ELF-1 (cell line): ENCODE data around the gene ITGA5.

Source experiments
- DNase-seq: peaks from one replicate; pipeline ENCODE4 v3.0.0-alpha.2; 2016; ENCODE audit warnings: low read depth, low spot score

ITGA5 gene

DNA sequence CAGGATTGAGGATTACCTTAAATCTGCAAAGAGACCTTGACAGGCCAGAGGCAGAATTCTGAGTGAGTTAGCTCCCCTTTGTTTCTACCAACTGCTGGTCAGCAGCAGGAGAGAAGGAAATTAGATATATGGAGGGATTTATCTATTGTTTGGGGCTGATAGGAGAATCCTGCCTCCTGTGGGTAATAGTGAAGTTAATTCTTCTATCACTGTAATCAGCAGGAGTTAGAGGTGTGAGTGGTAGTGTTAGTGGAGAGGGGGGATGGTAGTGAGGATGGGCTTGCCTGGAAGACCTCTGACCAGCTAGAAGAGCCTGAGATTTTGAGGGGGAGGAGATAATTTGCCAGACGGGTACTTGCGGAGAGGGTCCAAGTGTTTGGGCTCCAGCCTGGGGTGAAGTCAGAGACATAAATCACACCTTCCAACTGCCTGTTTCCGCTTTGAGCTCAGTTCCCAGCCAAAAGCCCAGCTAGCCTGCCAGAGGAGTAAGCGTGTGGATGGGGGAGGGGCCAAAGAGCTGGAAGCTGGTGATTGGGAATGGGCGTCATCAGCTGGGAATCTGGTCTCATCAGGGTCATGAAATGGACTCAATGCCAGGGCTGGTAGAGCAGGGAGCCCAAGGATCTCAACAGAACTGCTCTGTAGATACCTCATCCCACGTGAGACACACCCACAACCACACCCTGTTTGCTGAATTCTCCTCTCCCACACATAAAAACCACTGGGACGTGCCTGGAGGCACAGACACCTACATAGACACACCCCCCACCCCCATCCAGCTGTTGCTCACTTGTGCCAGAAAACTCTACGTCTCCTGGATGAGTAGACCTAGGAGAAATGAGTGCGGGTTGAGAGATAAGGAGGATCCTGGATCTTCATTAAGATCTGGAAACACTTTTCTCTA lies 13.1 kb upstream of the ITGA5 start:
- peak; percentile 95 for DNase-seq

DNA sequence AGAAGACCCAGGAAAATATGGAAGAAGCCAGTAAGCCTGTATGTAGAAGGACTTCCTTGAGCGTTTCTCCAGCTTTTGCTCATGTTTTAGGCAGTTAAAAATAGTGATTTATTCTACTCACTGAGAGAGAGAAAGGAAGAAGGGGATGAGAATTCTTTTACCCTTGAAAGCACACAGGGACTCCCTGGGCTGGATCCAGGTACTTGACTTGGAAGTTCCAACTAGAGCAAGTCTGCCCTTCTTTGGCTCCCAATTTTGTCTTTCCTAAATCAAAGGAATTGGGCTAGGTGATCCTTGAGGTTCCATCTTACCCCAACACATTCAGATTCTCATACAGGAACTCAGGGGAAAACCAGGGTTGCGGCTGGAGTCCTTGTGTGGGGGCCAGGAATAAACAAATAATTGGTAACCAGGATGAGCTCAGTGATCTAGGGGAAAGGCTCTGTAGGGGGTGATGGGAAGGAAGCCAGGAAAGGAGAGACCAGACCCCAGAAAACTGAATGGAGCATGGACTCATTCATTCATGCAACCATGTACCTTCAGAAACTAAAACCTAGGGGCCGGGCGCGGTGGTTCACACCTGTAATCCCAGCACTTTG lies 11.5 kb upstream of the ITGA5 start:
- DNase-seq = no peak

DNA sequence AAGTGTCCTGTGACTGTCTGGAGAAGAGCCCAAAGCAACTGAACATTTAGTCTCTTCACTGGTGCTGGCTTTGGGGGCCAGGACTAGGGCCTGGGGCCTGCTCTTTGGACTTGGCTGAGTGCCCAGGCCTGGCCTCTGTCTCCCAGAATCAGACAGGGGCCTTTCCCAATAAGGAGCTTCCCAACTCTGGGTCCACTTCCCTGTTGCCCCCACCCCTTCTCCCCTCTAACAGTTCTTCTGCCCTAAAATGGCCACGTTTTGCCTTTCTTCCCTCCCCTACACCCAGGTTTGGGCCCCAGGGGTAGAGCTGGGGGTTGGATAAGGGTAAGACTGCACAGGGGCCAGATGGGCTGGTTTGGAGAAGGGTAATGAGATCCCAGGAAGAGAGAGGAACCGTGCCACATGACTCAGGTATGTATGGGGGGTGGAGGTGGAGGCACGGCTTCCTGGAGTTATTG lies 10.0 kb upstream of the ITGA5 start:
- no peak for DNase-seq

DNA sequence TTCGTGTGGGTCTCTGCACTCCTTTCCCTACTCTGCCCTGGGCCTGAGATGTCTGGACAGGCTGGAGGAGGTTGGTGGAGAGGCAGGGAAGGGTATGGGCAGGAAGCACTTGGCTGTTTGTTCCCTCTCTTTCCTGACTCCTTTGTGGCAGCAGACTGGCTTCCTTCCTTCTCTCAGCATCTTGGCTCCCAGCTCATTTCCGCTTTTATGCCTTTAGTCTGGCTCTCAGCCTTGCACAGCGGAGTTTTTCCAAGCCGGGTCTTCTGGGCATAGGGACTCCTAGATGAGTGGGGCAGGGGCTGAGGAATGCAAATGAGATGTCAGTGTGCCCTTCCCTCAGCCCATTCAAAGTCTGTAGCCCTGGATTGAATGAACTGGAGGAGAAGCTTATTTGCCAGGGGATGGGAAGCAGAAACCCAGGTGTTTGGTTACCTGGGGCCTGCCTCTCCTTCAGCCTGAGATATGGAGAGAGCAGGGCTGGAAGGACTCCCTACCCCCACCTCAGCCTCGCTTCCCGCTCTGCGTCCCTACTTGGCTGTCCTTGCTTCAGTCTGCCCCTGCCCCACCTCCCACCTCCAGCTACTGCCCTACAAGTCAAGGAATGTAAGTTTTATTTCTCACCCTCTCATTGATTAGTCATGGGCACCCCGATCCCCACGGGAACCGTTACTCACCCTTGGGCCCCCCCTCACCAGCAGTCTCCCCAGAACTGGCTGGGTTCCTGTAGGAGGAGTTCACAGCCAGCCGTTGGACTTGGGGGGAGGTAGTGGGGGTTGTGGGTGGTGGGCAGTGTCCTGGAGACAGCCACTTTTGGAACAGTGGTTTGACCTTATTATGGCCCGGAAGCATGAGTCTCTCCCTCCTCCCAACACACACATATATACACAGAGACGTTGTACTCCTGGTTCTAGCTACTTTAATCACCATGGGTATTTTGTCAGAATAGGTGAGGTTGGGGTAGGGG lies 9.3 kb upstream of the ITGA5 start:
- DNase-seq = no peak

DNA sequence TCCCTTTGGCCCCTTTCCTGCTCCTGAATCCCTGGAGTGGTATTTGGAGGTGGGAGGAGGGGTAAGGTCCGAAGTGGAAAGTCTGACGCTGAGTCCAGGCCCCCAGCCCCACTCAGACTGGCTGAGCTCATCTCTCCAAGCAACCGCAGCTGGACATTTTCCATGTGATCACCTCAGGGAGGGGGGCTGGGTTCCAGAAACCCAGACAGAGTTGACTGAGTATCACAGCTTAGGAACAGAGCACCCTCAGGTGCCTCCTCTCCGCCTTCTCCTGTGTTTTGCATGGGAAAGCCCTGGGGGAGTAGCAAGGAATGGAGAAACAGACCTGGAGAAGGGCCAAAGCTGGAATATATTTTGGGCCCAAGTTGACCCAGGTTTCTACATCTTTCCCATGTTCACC lies 8.0 kb upstream of the ITGA5 start:
- DNase-seq = no peak

DNA sequence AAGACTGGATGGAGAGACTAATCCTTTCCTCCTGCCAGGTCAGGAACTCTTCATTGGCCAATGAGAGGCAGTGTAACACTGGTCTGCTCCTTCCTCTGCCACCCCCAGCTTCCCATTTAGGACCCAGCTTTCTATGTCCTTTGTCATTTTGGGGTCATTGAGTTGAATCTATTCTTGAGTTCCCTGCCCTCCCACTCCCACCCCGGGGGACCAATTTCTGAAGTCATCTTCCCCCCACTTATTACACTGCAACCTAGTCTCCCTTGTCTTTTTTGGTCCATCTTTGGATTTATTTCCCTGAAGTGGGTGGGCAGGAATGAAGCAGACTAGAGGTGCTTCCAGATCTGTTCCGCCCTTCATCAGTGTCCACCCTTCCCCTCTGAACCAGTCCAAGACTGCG lies 7.6 kb upstream of the ITGA5 start:
- no peak for DNase-seq

DNA sequence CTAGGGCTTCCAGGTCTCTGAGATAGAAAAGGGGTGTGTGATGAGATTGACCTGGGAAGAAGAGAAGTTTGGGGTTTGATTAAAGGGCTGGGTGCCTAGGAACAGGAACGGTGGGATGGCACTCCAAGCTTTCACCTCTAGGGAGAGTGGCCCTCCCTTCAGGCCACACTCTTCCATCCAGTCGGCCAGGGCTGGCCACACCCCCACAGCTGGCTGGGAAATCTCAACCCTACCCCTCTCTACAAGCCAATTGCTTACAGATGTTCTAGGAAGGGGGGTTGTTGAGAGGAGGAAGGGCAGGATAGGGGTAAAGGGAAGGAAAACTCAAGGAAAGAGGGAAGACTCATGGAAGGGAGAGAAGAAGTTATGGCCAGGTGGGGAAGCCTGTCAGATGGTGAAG lies 6.6 kb upstream of the ITGA5 start:
- DNase-seq = no peak

DNA sequence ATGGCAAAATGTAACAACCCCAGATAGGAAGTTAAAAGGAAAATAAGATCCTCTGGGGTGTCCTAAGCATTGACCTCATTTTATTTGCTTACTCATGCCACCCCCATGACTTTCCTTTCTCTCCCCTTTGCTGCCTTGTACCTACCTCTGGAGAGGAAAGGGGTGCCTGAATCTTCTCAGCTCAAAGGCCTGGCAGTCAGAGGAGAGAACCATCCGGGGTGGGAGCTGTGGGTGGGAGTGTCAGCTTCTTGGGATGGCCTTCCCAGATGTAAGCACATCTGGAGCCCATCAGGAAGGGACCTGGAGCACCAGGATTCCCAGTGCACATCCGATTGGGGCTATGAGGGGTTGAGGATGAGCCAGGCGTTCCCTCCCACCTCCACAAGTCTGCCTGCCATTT lies 5.2 kb upstream of the ITGA5 start:
- DNase-seq = no peak

DNA sequence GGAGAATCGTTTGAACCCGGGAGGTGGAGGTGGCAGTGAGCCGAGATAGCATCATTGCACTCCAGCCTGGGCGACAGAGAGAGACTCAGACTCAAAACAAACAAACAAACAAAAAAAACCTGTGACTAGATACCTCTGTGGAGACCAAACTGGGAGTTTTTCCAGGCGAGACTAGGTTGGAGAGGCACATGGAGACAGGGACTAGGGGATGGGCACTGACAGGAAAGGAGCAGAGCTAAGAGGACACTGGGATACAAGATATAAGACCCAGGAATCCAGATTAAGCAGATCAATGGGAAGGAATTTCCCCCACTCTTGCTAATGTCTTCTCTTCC lies 4.7 kb upstream of the ITGA5 start:
- no peak for DNase-seq

DNA sequence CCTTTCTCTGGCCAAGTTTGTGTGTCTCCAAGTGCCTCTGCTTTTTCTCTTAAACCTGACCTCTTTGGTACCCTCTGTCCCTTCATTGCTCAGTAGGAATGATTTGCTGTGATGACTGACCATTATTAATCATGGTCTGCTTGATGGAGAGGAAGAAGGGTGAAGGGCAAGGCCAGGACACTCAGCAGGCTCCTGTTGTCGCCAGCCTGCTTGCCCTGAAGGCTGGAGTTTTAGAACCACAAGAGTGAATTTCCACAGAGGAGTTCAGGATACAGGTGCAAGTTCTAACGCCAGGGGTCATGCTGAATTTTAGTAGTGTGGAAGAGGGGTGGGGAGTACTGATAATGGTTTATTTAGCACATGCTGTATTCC lies 2.8 kb upstream of the ITGA5 start:
- no peak for DNase-seq

DNA sequence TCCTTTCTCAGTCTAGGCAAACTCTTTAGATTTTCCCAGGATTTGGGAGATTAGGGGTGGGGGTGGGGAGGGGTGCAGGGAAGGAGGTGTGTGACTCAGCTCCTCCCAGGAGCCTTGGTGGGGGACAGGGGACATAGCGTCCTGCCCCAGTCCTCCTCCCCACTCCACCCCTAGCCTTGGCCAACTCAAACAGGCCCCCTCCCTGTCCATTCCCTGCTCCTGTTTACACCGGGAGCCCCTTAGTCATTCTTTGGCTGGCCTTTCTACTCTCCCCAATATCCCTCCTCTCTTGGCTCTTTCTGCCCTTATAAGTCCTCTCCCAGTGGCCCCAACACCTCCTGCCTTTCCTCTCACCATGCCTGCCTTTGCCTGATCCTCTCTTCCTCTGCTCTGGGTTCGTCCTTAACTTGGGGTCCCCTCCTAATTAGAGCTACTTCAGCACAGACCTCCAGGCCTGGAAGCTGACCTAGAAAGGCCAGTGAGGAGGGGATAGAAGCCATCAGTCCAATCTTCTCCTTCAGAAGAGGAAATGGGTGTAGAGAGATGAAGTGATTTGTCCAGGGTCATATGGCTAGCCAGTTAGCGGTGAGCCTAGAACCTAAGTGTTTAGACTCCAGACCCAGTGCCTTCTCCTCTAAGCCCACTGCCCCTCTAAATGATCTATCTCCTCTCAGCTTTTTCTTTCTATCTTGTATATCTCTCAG lies 2.3 kb upstream of the ITGA5 start:
- no peak for DNase-seq

DNA sequence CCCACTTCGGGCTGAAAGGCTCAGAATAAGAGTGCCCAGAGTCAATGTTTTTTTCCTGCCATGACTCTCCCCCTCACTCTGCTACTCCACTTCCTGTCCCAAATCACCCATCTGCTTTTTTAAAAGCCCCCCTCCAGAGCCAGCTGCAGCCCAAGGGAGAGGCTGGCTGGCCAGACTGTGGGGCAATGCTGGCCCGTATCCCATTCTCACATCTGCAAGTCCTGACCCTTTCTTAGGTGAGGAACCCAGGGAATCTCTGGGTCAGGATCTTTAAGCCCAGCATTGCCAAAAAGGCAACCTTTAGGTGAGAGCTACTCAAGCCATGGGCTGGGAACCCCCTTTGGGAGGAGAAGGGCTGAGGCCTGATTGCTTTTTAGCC lies 1.7 kb upstream of the ITGA5 start:
- DNase-seq = peak; percentile 53

DNA sequence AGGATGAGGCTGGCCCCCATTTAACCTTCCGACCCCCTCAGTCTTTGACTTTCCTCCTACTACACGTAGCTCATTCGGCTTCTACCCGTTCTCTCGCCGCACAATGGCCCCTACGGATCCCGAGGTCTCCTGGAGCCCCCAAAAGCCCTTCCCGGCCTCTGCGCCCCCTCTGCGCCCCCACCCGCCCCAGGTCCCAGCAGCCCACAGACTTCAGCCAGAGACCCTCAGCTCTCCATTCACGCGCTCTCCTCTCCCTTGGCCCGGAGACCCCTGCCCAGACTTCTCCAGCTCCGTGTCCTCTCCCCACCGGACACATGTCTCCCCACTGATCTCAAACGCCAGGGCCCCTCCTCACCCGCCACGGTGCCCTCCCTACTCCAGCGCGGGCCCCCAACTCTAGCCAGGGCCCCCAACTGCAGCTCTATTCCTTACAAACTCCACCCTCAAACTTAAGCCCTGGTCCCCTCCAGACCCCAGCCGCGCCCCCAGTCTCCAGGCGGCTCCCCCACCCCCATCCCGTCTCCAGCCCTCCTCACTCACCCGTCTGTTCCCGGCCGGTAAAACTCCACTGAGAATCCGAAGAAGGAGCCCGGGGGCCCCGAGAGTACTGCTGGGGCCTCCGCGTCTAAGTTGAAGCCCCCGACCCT lies 502 bp downstream of the ITGA5 start:
- no peak for DNase-seq

DNA sequence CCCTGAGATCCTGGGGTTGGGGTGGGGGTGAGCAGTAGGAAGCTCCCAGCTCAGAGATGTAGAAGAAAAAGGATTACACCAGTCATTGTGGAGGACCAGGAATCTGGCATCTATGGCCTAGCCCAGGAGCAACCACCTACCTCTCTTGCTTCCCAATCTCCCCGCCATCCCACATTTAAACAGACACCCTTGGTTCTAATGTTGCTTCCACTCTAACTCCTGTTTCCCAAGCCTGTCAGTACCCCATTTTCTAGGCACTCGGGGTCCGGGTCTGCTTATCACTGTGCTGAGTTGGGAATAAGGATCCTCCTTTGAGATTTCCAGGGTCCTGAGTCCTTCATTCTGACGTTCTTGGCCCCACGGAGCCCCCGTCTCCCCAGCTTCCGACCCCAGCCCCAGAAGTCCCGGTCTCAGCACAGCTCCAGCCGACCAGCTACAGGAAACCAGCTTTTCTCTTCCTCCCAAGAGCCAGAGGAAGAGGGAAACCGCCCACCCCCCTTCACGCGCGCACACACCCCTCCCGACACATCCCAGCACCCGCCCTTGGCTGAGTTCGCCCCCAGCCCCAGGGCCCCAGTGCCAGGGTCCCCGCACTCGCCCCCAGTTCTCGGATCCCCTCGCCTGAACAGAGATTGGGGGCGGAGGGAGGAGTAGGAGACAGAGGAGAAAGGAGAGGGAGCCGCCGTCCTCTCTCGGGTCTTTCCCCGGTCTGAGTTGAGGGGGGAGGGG lies 1.2 kb downstream of the ITGA5 start:
- no peak for DNase-seq

DNA sequence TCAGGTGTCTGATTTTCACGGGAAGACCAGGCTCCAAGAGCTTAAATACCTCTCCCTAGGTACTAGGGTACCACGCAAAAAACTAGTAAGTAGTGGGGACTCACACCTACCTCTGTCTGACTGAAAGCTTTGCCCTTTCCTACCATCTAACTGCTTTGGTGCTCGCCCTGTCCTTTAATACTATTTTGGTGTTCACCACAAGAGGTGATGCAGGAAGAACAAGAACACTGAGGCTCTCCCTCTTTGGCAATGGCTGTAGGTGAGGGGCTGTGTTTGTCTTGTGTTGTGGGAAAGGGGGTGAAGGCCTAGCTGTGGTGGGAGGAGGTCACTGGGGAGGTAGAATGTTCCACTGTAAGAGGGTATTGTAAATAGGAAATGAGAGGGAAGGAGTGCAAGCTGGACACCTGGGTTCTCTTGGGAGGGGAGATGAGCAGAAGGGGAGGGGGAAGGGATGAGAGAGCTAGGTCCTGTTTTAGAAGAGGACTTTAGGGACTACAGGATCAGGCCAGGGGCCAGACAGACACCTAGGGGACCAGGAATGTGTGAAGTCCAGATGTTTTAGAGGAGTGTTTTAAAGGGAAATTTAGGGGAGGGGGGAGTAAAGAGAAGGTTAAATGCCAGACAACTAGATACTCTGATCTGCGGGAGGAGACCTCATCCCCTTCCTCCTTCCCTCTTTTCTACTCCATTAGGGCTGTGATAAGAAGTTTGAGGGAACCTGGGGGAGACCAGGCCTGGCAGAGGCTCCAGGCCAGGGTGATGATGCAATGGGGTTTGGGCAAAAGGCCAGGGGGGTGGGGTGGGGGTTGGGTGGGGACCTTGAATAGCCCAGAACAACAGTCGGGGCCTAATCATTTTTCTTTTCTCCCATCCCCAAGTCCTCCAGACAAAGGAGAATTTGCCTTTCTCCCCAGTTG lies 2.1 kb downstream of the ITGA5 start:
- DNase-seq = no peak

DNA sequence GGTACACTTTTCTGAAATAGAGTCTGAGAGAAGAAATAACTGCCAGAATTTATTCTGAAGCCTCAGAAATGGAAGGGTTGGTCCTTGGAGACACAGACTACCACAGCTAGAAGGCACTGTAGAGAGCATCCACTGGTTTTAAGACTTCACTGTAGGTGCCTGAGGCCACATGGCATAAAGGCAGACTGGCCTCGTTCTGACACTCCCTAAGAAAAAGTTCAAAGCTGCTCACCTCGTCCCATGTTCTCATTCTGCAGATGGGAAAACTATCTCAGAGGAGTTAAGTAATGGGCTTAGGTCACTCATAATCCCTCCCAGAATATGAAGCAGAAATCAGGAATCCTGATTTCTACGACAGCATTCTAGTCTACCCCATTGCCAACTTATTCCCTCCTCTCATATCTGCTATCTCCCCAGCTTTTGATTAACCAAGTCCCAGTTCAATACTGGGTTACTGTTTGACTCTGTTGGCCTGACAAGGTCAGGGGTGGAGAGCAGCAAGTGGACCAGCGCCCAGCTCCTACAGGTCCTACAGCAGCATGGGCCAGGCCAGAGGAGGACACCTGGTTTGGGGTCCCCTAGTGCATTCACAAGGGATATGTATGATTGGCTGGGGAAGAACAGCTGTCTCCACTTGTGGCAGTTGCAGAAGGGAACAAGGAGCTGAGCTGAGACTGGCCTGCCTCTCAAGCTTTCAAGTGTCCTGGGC lies 3.7 kb downstream of the ITGA5 start:
- no peak for DNase-seq

DNA sequence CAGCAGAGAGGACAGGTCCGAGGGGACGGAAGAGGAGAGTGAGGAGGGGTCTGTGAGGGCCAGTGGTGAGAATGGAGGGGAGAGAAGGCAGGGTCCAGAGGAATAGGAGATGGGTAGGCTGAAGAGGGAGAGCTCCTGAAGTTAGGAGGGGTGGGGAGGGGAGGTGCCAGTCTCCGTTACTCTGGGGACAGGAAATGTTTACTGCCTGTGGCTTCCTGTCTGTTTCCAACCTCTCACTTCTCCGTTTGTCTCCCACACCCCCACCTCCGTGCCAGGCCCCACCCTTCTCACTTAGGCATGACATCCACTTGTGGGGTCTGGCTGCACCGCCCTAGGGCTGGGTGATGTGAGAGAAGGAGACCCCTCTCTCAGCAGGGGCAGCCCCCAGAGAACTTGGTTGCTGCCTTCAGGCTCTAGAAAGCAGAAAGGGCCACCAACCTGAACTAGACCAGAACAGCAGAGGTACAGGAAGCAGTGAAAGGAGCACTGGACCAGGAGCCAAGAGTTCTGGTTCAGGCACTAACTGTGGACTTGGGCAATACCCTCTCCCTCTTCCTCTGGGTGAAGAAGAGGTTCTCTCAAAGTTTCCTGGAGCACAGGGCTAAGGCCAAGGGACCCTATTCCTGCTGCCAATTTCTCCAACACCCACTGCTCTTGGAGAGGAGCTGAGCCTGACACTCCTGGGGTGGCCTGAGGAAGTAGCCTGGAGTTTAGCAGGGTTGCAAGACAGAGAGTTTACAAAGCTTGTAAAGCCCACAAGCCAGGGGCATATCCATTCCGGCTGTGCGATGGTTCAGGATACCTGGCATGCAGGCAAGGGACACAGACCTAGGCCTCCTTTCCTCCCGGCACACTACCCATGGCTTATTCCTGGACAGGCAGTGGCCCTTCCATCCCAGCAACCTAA lies 5.5 kb downstream of the ITGA5 start:
- DNase-seq = no peak

DNA sequence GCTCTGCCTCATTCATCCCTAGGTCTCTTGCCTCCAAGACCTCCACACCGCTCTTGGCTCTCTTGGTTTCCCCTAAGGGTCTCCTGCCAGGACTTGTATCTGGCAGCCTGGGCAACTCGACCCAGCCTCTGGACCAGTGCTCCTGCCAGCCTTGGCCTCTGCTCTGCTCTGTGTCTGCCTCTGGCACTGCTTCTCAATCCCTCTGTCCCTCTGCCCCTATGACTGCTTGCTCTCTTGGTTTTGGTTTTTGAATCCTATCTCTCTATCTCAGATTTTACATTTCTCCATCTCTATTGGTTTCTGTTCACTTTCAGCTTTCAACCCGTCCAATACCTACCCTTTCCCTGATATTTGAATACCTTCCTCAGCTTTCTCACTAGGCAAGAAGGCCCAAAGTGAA lies 6.3 kb downstream of the ITGA5 start:
- no peak for DNase-seq
